KOPT-K1 (cell line): ENCODE results near the gene TRAPPC2L.

ENCODE experiments used
- H3K27ac ChIP-seq: fragments of 200-600 bp; sonication (generic); 2 replicates; pipeline ENCODE4 v1.5.1; 2016; ENCODE audit warnings: antibody characterized with exemption, mild to moderate bottlenecking, low read depth, low read length; ENCODE audit not compliant: poor library complexity, severe bottlenecking
- H3K36me3 ChIP-seq: fragments of 200-600 bp; sonication (generic); 2 replicates; pipeline ENCODE4 v1.5.1; 2017; ENCODE audit warnings: antibody characterized with exemption, mild to moderate bottlenecking, low read length, moderate library complexity; ENCODE audit not compliant: insufficient read depth
- H3K9me3 ChIP-seq: fragments of 200-600 bp; sonication (generic); 2 replicates; pipeline ENCODE4 v1.5.1; 2017; ENCODE audit warnings: antibody characterized with exemption, low read length, mild to moderate bottlenecking; ENCODE audit not compliant: insufficient read depth, poor library complexity, severe bottlenecking

Gene TRAPPC2L

DNA sequence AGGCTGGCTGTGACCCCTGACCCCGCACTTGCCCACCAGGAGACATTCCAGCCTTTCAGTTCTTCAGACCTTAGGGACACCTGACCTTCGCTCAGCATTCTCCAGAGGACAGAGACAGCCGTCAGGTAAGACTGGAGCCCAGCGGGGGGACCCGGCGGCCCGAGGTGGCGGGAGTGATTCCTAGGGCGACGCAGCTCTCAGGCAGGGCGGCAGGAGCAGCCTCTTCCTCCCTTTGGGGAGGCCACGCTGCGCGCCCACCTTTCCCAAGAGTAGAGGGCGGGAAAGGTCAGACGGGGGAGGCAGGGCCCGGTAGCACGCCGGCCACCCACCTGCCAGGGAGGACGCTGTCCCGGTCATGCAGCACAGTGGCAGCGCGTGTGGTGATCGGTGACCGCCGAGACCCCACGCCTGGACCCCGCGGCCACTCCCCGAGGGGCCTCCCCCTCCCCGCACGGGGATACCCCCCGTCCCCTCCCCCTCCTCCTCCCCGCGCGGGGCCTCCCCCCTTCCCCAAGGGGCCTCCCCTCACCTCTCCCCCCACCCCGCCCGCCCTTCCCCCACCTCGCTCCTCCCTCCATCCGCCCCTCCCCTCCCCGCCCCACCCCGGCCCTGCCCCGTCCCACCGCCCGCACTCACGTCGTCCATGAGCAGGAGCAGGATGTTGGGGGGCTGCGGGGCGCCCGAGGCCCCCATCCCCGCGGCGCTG, 652 bp upstream of the TRAPPC2L start:
- H3K36me3 ChIP-seq, result peaks cover 27% of the 10 kb centered on the region
- peak overlapping the region; percentile 62 for H3K27ac ChIP-seq
- no peaks in the 10 kb centered on the region for H3K9me3 ChIP-seq

DNA sequence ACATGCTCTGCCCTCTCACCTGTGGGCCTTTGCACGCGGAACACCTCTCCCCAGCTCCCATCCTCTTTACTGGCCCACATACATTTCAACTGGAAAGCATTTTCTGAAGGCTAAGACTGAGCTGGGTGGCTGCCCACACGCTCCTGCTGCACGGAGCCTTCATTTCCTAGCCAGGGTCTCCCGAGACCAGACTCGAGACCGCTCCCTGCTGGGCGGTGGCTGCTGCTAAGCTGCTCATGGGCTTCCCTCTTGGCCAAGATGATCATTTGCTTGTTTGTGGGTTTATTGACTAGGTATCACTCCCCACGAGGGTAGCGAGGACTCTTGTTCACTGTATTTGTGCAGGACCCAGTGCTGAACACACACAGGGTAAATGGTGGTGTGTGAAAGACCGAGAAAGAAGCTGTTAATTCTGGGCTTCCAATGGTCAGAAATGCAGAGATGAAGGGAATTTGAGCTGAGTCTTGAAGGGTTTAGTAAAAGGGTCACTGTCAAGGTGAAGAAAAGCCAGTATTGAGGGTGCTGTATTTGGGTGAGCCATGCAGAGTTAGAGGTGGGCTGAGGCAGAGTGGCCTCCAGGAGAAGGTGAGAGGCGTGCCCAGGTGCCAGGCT, 907 bp downstream of the TRAPPC2L start:
- H3K9me3 ChIP-seq, result no peaks in the 10 kb centered on the region
- H3K27ac ChIP-seq, result peak overlapping the region; percentile 62
- H3K36me3 ChIP-seq, result peaks cover 30% of the 10 kb centered on the region

DNA sequence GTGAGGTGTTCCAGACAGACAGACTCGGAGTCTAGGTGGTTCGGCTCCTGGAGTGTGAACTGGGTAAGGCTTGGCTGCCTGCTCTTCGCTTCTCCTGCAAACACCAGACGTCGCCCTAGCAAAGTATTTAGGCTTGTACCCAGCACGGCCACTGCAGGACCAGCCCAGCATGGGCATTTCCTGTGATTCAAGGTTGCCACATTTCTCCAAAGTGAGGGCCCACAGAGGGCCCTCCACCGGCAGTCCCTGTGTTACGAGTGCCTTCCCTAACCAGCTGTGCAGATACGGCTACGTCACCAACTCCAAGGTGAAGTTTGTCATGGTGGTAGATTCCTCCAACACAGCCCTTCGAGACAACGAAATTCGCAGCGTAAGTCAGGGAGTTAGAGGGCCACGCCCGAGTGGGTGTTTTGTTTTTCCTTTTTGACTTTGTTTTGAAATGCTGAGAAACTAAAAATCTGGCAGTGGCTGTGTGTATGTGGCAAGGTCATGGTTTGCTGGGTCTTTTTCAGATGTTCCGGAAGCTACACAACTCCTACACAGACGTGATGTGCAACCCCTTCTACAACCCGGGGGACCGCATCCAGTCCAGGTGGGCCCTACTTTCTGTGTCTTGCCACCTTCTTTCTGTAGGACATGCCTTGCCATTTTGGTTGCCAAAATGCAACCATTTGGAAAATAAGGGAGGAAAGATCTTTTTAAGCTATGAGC, 2.6 kb downstream of the TRAPPC2L start:
- H3K36me3 ChIP-seq, result peaks cover 30% of the 10 kb centered on the region
- no peak overlapping the region for H3K27ac ChIP-seq
- H3K9me3 ChIP-seq, result no peaks in the 10 kb centered on the region

DNA sequence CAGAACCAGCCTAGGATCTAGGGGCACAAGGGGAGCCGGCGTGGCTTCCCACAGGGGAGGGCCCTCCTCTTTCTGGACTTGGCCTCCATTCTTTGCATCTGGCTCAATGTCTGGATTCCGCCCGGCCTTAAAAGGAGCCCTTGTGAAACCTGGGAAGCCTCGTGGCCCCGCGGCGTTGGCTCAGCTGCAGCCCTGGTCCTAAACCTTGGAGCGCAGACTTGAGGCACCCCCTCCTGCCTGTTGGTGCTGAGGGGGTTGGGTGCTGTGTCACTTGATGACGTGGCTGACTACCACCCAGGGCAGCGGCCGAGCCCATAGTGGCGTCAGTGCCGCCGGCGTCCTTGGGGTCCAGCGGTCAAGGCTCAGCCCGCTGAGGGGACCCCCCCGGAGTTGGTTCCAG, 4.4 kb downstream of the TRAPPC2L start:
- H3K27ac ChIP-seq, result no peak overlapping the region
- no peaks in the 10 kb centered on the region for H3K9me3 ChIP-seq
- peaks cover 30% of the 10 kb centered on the region for H3K36me3 ChIP-seq

DNA sequence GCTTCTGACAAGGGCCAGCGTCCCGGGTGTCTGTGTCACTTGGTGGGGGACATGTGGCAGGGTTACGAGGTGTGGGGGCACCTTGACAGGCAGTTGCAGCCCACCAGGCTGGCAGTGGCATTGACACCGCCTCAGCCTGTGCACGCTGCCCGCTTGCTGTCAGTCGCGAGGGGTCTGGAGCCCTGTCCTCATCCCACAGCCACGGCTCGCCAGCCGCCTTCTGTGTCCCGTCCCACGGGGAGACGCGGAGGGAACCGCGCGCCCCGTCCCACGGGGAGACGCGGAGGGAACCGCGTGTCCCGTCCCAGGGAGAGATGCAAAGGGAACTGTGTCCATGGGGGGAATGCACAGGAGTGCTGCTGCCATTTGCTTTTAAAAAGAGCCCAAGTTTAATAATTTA, 6.0 kb downstream of the TRAPPC2L start:
- Histone ChIP-seq H3K9me3 (no peaks in the 10 kb centered on the region), H3K27ac (no peak overlapping the region), H3K36me3 (peaks cover 30% of the 10 kb centered on the region)

DNA sequence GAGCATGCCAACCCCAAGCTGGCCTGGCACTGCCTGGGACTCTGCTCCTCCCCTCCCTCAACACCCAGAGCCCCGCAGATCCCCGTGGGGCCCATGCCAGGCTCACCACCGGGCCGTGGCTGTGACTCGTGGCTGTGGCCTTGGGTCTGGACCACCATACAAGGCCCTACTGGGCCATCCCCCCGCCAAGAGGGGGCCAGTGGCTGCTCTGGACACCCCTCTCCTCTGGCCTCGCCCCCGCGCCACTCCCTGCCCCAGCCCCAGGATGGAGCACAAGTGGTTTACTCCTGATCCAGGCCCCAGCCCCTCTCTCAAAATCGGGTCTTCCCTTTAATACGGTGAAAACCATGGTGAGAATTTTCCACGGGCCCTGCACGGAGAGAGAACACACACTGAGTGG, 6.5 kb downstream of the TRAPPC2L start:
- H3K9me3 ChIP-seq, result no peaks in the 10 kb centered on the region
- H3K36me3 ChIP-seq, result peaks cover 30% of the 10 kb centered on the region
- no peak overlapping the region for H3K27ac ChIP-seq

DNA sequence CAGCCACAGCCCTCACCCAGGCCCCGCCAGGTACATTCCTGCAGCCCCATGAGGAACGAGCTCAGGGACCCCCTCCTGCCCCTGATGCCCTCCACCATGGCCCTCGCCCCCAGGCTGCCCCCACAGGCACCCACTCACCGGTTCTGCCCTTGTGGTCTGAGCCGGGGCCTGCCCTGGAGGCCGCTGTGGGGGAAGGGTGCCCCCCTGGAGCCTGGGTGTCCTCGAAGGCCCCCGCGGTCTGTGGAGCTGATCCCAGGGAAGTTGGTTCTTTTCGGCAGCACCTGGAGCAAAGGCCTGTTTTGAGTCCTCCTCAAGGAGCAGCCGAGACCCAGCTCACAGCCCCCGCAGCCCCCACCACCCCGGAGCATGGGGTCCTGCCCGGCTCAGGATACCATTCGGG, 7.2 kb downstream of the TRAPPC2L start:
- Histone ChIP-seq H3K36me3 (peaks cover 25% of the 10 kb centered on the region), H3K27ac (no peak overlapping the region), H3K9me3 (no peaks in the 10 kb centered on the region)

DNA sequence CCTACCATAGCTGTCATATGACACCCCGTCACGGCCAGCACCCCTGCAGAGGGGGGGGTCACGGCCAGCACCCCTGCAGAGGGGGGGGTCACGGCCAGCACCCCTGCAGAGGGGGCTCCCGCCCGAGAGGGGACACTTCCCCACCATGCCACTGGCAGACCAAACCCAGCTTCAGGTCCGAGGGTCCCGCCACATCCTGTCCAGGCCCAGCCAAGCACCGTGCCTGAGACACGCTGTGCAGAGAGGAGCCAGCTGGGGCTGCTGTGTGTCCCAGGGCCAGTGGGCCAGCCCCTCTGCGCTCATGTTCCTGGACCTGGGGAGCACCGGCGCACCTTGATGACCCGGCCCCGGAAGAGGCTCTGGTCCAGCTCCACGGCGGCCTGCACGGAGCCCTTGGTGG, 7.6 kb downstream of the TRAPPC2L start:
- peaks cover 21% of the 10 kb centered on the region for H3K36me3 ChIP-seq
- H3K9me3 ChIP-seq, result no peaks in the 10 kb centered on the region
- H3K27ac ChIP-seq, result no peak overlapping the region

DNA sequence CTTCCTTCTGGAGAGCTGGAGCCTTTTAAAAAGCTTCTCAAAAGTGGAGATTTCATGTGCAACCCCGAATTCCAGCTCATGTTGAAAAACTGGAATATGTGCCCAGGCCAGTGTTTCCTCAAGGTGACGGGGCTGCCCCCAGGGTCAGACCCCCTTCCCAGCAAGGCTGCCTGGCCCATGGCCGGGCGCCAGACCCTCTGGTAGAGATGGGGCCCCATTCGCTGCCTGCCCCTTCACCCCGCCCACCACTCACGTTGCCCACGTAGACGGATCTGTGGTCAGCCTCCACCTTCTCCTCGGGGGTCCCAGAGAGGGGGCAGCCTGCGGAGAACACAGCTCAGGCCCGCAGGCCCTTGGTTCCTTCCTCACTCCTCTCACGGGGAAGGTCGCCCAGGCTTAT, 8.4 kb downstream of the TRAPPC2L start:
- Histone ChIP-seq H3K9me3 (no peaks in the 10 kb centered on the region), H3K27ac (no peak overlapping the region), H3K36me3 (peaks cover 13% of the 10 kb centered on the region)

DNA sequence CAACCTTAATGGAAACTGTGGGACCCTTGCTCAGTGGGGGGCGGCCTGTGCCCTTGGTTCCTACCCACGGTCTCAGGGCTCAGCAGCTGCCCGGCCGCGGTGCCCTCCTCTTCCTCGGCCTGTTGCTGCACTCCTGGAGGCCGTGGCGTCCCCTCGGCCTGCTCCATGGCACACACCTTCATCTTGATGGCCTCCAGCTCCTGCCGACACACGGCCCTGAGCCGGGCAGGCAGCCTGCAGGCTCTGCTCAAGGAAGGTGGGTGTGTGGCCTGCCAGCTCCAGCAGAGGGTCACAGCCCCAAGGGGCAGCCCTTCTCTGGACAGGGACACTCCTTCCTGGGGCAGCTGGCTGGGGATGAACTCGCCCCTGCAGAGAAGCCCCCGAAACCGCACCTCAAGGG, 8.8 kb downstream of the TRAPPC2L start:
- H3K36me3 ChIP-seq, result peaks cover 8% of the 10 kb centered on the region
- H3K9me3 ChIP-seq, result no peaks in the 10 kb centered on the region
- H3K27ac ChIP-seq, result no peak overlapping the region

DNA sequence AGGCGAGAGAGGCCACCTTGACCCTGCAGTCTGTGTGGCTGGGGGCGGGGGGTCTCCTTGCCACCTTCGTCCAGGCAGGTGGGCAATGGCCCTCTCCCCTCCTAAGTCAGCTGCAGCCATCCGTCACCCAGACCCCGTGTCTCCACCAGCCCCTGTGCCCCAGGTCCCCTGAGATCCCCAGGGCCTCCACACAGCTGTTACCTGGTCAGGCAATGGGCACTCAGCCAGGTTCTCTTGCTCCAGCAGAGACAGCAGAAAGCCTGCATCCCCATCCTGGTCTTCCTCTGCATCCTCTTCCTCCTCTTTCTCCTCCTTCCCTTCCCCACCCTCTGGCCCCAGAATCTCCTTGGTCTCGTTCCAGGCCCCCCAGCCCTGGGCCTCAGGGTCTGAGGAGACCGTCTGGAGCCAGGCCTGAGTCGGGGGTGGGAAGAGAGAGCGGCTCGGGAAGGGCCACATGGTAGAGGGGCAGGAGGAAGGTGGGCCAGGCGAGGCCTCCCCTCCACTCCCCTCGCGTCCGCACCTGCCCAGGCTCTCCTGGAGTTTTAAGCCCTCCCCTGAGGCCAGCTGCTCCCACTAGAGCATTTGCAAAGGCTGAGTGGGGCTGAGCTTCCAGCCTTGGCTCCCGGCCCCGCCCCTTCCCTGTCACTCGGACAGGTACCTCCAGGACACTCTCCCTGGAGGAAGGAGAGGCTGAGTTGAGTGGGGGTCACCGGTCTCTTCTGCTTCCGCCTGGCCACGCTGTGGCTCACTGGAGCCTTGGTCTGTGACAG, 9.4 kb downstream of the TRAPPC2L start, which contains the start of gene PABPN1L:
Gene PABPN1L (minus strand): TSS at position 510 of the 770 bp plus-strand sequence. CDS start 54 bp downstream, at position 456.
- no peaks in the 10 kb centered on the region for H3K9me3 ChIP-seq
- H3K36me3 ChIP-seq, result peaks cover 2% of the 10 kb centered on the region; the same call in 1 of the 2 replicates
- H3K27ac ChIP-seq, result no peak within 1 kb of the TSS

DNA sequence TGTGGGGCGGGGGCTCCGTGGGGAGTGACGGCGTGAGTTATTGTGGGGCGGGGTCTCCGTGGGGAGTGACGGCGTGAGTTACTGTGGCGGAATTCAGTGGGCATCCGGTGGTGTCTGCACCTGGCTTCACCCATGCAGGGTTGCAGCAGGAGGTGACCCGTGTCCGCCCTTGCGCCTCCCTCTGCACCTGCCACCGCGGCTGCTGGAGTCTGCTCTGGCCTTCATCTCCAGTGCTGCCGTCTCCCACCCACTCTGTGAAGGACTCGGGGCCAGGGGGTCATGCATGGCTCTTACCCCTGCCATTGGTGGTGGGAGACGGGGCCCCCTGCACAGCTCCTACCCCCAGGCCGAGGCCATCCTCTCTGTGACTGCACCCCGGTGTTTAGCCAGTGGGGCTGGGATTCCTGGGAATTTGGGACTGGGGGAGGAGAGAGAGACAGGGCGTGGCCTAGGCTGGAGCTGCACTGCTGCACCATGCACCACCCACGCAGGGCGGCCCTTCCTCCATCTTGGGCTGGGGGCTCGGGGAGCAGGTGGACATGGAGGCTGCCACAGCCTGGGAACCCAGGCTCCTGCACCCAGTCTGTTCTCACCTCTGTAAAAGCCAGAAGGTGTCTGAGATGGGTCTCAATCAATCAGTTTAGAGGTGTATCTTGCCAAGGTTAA, 10.8 kb downstream of the TRAPPC2L start:
- no peaks in the 10 kb centered on the region for H3K36me3 ChIP-seq
- no peaks in the 10 kb centered on the region for H3K9me3 ChIP-seq
- no peak overlapping the region for H3K27ac ChIP-seq

DNA sequence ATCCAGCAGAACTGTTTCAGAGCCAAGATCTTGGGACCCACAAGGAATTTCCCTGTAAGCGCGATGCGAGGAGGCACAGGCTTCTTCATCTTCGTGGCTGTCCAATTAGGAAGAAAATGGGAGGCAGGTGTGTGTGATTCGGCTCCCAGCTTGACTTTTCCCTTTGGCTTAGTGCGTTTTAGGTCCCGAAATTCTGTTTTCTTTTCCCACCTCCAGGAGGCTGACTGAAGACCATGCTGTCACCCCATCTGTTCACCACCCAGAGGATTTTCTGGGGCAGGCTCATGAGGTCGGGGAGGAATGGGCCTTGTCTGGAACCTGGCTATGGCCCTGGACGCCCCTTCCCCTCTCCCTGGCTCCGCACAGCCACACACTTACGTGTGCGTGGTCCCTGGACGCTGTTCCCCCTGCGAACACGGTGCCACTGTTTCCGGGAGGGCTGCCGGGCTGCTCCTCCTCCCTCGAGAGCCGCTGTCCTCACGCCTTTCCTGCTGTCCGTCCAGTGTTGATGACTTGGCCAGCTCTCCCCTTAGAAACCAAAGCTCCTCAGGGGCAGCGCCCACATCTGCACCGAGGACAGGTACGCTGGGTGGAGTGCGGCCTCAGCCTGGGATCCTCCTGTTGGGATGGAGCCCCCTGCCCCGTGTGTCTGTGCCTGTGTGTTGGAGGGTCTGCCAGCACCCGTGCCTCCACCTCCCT, 12.2 kb downstream of the TRAPPC2L start:
- no peak overlapping the region for H3K27ac ChIP-seq
- no peaks in the 10 kb centered on the region for H3K9me3 ChIP-seq
- peaks cover 2% of the 10 kb centered on the region; the same call in 1 of the 2 replicates for H3K36me3 ChIP-seq

DNA sequence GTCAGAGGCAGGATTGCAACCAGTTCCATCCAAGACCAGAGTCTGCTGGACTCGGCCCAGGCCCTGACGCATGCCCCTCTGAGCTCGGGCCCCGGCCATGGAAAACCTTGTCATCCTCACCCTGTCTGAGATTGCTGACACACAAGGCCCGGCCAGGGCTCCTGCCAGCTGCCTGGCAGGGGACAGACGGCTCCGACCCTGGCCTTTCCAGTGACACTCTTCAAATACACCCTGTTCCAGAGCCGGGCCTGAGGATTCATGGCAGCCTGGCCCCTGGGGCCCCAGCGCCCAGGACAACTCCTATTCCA, 12.7 kb downstream of the TRAPPC2L start:
- H3K36me3 ChIP-seq, result peaks cover 7% of the 10 kb centered on the region
- no peak overlapping the region for H3K27ac ChIP-seq
- H3K9me3 ChIP-seq, result no peaks in the 10 kb centered on the region
